ENCODE data around the gene GTF2E1. TPM values are rescaled to one million over a fixed set of nuclear protein-coding genes. Genes with fewer than 3 reads are reported as not detected.
"Not testable (repeated sequence)": the region's sequence is repeated elsewhere in the genome, so short reads cannot be mapped to it uniquely, and the experiment has no call there.

Gene GTF2E1
- polyA plus RNA-seq, 3 donors: 14.4 to 19.2 (median 15.4) TPM

- no peak for DNase-seq (ENCODE audit: extremely low read depth in 1 of 11, low read depth in 9 of 11, low spot score in 4 of 11)
These were observed 1.1 kb downstream of the GTF2E1 start for GRCh38 chr3:120743556-120744195.

DNA sequence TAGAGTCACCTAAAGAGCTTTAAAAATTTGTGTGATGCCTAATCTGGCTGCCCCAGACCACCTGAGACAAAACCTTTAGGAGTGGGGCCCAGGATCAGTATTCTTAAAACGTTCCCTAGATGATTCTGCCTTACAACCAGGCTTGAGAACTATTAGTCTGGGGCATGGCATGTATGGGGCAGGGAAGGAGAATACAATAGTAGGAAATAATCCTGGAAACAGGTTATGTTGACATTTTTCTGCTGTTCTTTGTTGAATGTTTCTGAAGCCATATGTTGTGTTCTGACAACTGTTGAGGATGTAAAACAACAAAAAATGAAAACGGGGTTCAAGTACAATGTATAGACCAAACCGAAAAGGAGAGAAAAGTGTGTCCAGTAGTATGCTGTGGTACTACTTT is 2.9 kb downstream of the GTF2E1 start:
- no peak for DNase-seq (ENCODE audit: extremely low read depth in 1 of 11, low read depth in 9 of 11, low spot score in 4 of 11)

GRCh38 chr3:120749843-120750242 is 7.3 kb downstream of the GTF2E1 start:
- DNase-seq (ENCODE audit: extremely low read depth in 1 of 11, low read depth in 9 of 11, low spot score in 4 of 11): no peak

- DNase-seq (ENCODE audit: extremely low read depth in 1 of 11, low read depth in 9 of 11, low spot score in 4 of 11): no peak
These were observed 9.7 kb downstream of the GTF2E1 start for GRCh38 chr3:120752230-120752629.

DNA sequence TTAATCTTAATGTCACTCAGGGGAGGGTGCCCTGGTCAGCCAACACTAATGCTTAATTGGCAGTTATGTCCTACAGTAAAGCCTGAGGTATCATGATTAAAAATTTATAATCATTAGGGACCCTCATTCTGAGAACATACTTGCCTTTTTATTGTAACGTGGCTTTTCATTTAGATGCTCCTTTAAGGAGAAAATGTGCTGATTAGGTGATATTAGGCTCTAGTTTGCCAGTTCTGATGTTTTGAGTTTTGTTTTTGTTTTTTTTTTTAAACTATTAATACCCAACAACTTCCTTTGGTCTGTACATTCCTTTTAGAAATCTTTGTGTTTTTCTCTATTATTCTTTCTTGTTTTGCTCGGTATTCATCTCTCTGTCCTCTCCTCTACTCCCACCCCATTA is 10.3 kb downstream of the GTF2E1 start:
- no peak for DNase-seq (ENCODE audit: extremely low read depth in 1 of 11, low read depth in 9 of 11, low spot score in 4 of 11)

GRCh38 chr3:120753810-120754209 is 11.3 kb downstream of the GTF2E1 start:
- DNase-seq (ENCODE audit: extremely low read depth in 1 of 11, low read depth in 9 of 11, low spot score in 4 of 11): no peak

DNA sequence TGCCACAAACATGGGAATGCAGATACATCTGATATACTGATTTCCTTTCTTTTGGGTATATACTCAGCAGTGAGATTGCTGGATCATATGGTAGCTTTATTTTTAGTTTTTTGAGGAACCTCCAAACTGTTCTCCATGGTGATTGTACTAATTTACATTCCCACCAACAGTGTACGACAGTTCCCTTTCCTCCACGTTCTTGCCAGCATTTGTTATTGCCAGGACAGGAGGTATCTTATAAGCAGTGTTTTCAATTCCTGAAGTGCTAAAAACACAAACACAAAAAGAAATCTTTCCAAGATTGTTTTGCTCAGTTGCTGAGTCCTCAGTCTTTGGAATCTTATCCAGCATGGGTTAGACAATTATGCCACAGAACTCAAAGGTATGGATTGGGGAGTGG is 13.5 kb downstream of the GTF2E1 start:
- no peak for DNase-seq (ENCODE audit: extremely low read depth in 1 of 11, low read depth in 9 of 11, low spot score in 4 of 11)

- DNase-seq (ENCODE audit: extremely low read depth in 1 of 11, low read depth in 9 of 11, low spot score in 4 of 11): not testable (repeated sequence)
These were observed 16.0 kb downstream of the GTF2E1 start for GRCh38 chr3:120758551-120758950.

DNA sequence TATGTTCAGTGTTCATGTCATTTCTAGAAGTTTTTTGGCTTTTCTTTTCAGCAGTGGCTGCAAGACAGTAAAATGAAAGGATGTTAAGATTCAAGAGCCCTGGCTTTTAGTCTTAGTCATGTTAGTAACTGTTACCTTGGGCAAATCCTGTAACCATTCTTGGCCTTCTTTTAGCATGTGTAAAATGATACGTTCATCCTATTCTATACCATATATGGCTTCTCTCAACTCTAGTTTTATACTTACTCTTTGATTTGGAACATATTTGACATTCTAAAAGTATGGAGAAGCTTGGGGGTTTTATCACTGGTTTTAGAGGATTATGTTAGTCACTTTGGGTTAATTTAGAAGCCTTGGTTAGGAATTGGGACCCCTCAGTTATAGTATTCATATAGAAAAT is 20.1 kb downstream of the GTF2E1 start:
- no peak for DNase-seq (ENCODE audit: extremely low read depth in 1 of 11, low read depth in 9 of 11, low spot score in 4 of 11)

GRCh38 chr3:120763601-120764000 is 21.1 kb downstream of the GTF2E1 start:
- no peak for DNase-seq (ENCODE audit: extremely low read depth in 1 of 11, low read depth in 9 of 11, low spot score in 4 of 11)

- no peak for DNase-seq (ENCODE audit: extremely low read depth in 1 of 11, low read depth in 9 of 11, low spot score in 4 of 11)
These were observed 21.7 kb downstream of the GTF2E1 start for GRCh38 chr3:120764206-120764605.

GRCh38 chr3:120765830-120766493 is 23.4 kb downstream of the GTF2E1 start:
- no peak for DNase-seq (ENCODE audit: extremely low read depth in 1 of 11, low read depth in 9 of 11, low spot score in 4 of 11)

DNA sequence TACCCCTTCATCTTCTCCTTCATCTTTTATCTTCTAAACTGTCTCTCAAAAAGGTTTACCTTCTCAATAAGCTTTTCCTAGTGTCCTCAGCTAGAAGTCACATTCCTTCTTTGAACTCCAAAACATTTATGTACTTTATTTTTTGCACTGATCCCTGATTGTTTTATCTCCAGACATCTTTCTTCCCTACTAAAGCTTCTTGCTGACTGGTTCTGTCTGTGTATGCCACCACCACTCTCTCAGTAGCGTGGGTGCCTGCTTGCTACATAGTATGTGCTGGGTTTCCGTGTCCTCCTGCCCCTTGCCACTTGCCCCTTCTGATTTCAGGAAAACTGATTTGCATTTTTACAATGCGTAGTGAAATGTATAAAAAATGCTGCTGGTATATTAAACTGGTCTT is 24.0 kb downstream of the GTF2E1 start:
- no peak for DNase-seq (ENCODE audit: extremely low read depth in 1 of 11, low read depth in 9 of 11, low spot score in 4 of 11)

- no peak for DNase-seq (ENCODE audit: extremely low read depth in 1 of 11, low read depth in 9 of 11, low spot score in 4 of 11)
These were observed 24.6 kb downstream of the GTF2E1 start for GRCh38 chr3:120767106-120767505.

DNA sequence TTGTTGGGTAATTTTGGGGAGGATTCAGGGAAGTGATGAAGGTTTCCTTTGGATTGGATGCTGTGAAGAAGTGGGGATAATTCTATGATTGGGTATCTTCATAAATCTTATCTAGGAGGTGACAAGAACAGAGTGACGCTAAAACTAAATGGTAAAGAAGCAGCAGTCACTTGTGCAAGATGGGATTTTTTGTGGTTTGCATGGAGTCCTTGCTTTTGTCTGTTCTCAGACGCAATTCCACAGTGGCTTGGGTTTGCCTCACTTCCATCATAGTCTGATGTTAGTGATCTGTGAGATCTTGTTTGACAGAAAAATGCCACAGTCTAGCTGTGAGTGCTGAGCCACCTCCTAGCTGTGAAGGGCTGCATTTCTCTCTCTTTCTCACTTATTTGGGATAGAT is 26.9 kb downstream of the GTF2E1 start:
- no peak for DNase-seq (ENCODE audit: extremely low read depth in 1 of 11, low read depth in 9 of 11, low spot score in 4 of 11)

DNA sequence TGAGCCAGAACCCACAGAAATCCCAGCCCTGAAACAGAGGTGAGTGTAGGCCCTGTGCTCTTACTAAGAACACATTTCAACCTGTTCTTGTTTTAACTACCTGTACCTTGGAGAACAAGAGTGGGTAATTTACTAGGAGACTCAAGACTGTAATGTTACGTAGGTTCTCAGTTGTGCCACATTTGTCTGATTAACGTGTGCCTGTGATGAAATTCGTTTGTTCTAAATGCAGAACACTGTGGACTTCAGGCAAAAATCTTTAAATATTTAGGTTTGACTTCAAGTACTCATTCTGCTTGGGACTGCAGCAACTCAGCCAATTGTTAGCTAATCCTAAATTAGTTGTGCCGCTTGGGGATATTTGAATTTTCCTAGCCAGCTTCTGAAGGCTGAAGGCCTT is 28.3 kb downstream of the GTF2E1 start:
- DNase-seq (ENCODE audit: extremely low read depth in 1 of 11, low read depth in 9 of 11, low spot score in 4 of 11): no peak

DNA sequence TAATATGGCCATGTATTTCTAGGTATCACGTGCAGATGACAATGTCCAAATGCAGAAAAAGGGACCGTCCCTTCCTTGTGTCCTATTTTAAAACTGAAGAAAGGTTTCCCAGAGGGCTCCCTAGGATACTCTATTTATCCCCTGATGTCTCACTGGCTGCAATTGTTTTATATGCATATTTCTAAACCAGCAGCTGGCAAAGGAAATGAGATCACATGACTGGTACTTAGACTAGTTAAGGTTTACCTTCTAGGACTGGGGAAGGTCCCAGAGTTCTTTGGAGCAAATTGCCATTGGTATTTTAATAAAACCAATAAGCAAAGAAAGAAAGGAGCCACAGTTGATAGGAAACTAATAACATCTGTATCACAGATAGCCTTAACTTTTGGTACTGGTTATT is 29.5 kb downstream of the GTF2E1 start:
- DNase-seq (ENCODE audit: extremely low read depth in 1 of 11, low read depth in 9 of 11, low spot score in 4 of 11): no peak

GRCh38 chr3:120773932-120774331 is 31.4 kb downstream of the GTF2E1 start:
- DNase-seq (ENCODE audit: extremely low read depth in 1 of 11, low read depth in 9 of 11, low spot score in 4 of 11): no peak

- no peak for DNase-seq (ENCODE audit: extremely low read depth in 1 of 11, low read depth in 9 of 11, low spot score in 4 of 11)
These were observed 32.9 kb downstream of the GTF2E1 start for GRCh38 chr3:120775411-120775810.

- DNase-seq (ENCODE audit: extremely low read depth in 1 of 11, low read depth in 9 of 11, low spot score in 4 of 11): no peak
These were observed 36.2 kb downstream of the GTF2E1 start for GRCh38 chr3:120778776-120779175.

DNA sequence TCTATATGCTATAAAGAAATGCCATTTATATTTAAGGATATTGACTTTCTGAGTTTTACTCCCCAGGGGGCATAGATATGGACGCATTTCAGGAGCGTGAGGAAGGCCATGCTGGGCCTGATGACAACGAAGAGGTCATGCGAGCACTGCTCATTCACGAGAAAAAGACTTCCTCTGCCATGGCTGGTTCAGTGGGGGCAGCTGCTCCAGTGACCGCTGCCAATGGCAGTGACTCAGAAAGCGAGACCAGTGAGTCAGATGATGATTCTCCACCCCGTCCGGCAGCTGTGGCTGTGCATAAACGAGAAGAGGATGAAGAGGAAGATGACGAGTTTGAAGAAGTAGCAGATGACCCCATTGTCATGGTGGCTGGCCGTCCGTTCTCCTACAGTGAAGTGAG is 38.4 kb downstream of the GTF2E1 start:
- no peak for DNase-seq (ENCODE audit: extremely low read depth in 1 of 11, low read depth in 9 of 11, low spot score in 4 of 11)

All from renal cortex interstitium (tissue), 11 donors.